Right renal cortex interstitium (tissue), 3 donors: ENCODE results near the gene DDX10. TPM values are rescaled to one million over a fixed set of nuclear protein-coding genes. Genes with fewer than 3 reads are reported as not detected.

Experiments used
- DNase-seq, 3 donors: peaks; one replicate each; pipeline ENCODE4 v3.0.0-alpha.2; 2013; ENCODE audit warnings: low read depth in 3 of 3, low spot score in 2 of 3
- polyA plus RNA-seq, 3 donors: library from polyadenylated mRNA; unstranded; fragments of 120-200 nt; gene quantifications; one replicate each; pipeline ENCODE4 v1.2.1, GENCODE V29; 2013; ENCODE audit not compliant: insufficient read length in 3 of 3

Gene DDX10
- polyA plus RNA-seq, 3 donors = 91.9 to 107 (median 97.4) TPM

DNA sequence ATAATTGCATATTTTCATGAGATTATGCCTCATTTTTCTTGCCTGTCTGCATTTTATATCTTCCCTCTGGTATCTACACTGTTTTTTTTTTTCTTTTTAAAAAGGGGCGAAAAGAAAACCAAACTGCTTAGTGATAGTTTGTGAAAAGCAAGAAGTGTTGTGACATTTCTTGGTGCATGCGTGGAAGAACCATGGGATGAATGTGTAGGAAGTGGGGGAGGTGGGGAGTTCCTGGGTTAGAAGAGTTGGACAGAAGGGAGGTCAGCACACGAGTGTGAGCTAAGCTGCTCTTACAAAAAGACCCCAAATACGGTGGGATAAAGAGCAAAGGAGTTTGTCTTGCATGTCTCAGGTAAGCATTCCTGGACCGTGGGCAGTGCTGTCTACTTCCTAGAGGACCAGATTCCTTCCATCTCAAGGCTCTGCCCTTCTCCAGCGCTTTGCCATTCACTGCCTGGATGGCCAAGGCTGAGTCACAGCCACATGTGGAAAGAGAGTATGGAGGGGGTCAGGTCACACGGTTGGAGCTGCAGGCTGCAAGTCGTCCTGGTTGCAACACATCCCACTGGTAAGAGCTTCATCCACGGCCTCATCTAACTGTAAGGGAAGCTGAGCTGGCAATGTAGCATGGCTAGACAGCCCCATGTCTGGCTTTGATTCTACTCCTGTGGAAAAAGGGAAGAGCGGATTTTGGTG lies 300.6 kb downstream of the DDX10 start:
- DNase-seq = no peak

DNA sequence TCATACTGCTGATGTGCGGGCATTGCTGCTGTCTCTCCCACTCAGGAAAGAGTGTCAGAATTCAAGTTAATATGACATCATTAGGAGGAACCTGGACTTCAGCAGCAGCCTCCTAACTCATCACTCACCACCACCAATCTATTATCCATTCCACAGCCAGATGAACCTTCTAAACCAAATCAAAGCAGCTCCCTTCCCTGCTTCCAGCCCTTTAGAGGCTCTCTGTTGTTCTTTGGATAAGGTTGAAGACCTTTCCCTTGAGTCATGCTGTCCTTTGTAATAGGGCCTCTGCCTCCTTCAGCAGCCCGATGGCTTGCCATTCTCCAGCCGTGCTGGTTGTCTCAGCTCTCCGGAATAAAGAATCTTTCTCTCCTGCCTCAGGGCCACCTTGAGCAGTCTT lies 301.3 kb downstream of the DDX10 start:
- DNase-seq = no peak

DNA sequence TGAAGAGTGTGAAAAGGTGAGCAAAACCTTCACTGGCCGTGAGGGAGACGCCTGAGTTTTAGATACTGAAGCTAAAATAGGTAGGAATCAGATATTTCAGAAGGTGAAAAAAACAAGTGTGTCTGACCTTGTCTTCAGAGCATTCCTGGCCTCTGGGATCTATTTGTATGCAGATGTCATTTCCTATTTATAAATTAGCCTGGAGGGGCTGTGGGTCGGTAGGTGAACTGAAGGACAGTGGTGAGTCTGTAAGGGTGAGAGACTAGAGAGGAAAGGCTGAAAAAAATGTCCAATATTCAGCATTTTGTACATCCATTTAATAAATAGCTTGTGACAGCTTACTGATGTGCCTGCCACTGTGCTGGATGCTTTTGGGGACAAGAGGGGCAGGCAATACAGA lies 302.1 kb downstream of the DDX10 start:
- no peak for DNase-seq

DNA sequence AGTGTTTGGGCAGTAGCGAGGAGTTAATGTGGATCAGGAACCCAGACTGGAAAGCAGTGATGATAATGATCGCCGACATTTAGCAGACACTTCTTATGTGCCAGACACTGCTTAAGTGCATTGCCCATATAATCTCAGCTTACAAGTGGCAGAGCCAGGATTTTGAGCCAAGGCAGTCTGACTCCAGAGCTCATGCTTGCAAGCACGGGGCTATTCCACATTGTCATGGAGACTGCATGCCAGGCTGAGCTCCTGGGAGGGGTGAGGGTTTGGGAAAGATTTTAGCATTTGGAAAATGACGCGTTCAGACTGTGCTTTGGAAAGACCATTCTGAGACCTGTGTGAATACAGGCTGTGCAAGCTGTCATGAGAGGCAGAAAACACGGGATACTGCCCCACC lies 302.7 kb downstream of the DDX10 start:
- DNase-seq = no peak

- no peak for DNase-seq
These were observed 305.5 kb downstream of the DDX10 start for GRCh38 chr11:108970221-108970991.

DNA sequence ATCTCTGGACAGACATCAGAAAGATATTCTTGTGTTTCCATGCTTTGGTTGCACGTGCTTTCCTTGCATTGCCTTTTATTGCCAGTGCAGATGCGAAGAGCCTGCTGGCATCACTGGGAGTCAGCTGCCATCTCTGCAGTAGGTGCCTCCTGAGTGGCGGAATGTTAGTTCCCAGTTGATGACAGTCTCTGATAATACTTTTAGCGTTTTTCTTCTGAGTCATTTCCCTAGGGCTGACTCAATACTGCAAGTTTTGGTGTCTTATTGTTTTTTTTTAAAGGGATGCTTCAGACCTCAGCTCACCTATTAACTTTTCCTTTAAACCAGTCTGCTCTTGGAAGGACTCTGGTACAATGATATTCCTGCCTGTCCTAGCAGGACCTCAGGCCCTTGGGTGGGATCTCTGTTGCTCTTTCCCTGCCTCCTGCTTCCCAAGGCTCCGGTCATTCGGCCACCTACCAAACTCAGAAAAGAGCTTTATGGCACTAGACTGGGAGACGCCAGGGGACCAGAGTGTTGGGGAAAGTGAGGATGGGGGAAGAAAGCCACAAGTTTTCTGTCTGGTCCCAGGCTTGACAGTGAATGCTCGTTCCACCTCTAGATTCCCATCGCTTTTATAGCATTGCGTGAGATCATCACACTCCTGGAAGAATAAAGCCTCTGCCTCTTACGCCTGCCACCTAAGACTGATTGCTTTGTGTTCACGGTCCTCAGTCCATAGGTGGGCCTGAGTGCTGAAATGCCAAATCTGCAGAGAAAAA lies 308.7 kb downstream of the DDX10 start:
- DNase-seq = no peak

DNA sequence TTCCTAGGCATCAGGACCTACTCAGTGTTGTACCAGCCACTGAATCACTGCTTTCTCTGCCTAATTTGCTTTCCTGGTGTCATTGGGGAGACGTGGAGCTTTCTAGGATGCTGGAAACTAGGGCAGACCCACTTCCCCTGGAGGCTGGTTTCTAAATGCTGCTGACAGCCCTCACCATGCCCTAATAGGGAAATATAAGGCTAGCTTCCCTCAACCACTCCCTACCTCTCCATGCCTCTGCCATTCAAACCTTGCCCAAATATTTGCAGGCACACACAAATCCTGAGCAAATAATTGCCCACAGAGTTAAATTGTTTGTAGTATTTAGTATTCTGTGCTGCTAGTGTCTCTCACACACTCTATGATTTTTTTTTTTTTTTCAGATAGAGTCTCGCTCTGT lies 310.2 kb downstream of the DDX10 start:
- no peak for DNase-seq

DNA sequence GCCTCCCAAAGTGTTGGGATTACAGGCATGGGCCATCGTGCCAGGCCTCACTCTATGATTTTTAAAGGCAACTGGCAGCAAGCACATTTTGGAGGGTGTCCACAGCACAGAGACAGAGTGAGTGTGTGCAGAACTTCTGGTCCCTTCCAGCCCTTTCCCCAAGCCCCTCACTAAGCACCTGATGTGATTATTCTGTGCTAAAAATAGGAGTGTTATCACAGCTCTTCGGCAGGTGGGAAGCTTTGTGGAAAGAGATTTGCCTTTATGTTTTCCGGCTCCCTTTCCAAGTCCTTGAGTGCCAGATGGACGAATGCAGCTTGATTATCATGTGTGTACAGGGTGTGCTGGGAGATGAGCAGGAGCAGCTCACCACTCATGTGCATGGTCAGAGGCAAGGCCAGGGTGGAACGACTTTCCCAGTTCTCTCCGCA lies 310.8 kb downstream of the DDX10 start:
- DNase-seq = no peak

DNA sequence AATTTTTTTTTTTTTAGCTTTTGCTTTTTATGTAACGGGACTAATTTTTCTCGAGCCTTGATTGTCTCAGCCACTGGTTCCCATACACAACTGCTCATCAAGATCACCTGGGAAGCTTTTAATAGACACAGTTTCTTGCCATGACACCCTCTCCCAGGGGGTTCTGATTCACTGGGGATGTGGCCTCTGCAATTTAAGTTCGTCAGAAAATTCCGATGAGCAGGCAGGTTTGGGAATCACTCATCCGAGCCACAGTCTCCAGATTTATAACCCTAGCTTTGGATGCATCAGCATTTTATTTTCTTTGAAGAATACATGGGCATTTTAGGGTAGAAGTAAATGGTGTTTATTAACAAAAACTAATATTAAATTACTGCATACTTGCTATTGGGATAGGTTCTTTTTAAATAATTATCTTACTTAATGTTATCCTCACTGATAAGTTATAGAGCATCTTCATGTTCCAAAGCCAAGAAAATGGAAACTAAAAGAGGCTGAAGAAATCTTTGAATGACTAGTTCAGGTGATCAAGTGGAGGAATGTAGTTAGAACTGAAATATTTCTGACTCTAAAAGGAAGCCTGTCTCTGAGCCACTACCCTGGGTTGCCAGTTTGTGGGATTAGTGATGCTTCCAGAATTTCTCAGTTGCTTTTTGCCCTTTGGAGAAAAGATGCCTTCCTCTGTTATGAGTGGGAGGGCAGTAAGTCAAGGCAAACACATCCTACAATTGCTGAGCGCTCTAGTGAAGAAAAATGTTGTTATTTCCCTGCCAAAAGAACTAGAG lies 319.0 kb downstream of the DDX10 start:
- DNase-seq = no peak

- no peak for DNase-seq
These were observed 319.7 kb downstream of the DDX10 start for GRCh38 chr11:108984523-108984922.

DNA sequence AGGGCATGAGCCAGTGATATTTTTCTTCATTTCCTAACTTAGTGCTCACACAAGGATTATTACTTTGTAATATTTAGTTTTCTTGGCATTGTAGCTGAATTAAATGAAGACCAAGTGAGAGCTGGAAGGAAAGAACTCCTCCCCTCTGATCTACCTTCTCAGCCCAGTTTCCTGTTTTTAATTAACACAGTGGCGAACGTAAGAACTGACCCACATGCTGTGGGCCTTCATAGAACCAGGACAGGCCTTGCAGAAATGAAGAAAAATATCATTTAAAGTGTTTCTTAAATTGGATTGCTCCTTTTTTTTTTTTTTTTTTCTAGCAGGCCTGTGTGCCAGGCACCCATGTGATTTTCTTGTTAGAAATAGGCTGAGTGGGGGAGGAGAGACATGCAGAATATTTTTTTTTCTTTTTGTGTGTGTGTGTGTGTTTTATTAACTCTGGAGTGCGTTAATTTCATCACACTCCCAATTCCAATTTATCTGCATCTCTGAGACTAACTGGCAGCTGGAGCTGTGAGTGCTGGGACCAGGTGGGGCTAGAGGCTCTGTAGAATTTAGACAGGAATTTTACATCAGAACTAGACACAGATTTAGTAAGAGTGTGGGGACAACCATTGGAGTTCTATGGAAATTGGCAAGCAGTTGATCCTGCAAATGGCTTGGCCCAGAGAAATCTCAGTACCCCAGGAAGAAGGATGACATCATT lies 320.5 kb downstream of the DDX10 start:
- DNase-seq = no peak

DNA sequence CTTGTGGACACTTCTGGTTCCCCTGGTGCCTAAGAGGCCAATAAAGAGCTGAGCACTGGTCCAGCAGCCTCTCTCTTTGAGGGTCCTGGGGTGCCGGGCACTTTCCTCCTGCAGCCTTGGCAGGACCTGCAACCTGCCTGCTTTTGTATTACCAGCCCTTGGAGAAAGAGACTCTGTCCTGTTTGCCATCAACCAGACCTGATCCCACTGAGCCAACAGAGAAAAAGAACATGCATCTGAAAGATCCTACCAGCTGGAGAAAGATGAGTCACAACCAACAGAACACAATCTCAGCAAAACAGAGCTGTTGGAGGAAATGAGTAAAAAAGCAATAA lies 321.0 kb downstream of the DDX10 start:
- DNase-seq = no peak

Other genes starting within 250 kb of the DDX10 start
- 1 to 10 TPM; 2.1 to 3.1 (median 2.3) TPM for gene C11orf65, start 197.5 kb upstream of the DDX10 start, polyA plus RNA-seq
- 10 to 100 TPM; 39.8 to 46.0 (median 45.2) TPM for gene POGLUT3, start 166.7 kb upstream of the DDX10 start, polyA plus RNA-seq
- 1 to 10 TPM; 3.7 to 4.0 (median 3.7) TPM for gene EXPH5, start 71.3 kb upstream of the DDX10 start, polyA plus RNA-seq